Mammary epithelial cell (primary cell): ENCODE data around the gene CHN2.

ENCODE experiments used
- EZH2 ChIP-seq: IDR thresholded peaks from 2 replicates; pipeline ENCODE4 v1.6.1; 2012; ENCODE audit warnings: low read length, inconsistent platforms, borderline replicate concordance
- TF ChIP-seq, protein P1 (sequence below), 2 donors: IDR thresholded peaks in 1 of 2; conservative IDR thresholded peaks in 1 of 2; 2 replicates each; pipeline ENCODE4 v1.5.1; 2011 to 2012; ENCODE audit warnings: inconsistent platforms in 2 of 2, low read length in 2 of 2, mild to moderate bottlenecking in 2 of 2, control low read depth in 1 of 2, low read depth in 1 of 2; ENCODE audit not compliant: insufficient read depth in 1 of 2; ENCODE audit errors: extremely low read depth in 1 of 2

GRCh38 chr7:29328045-29328444, 133.5 kb downstream of the CHN2 start:
- no peak for TF ChIP-seq EZH2
- TF ChIP-seq, protein P1, sequence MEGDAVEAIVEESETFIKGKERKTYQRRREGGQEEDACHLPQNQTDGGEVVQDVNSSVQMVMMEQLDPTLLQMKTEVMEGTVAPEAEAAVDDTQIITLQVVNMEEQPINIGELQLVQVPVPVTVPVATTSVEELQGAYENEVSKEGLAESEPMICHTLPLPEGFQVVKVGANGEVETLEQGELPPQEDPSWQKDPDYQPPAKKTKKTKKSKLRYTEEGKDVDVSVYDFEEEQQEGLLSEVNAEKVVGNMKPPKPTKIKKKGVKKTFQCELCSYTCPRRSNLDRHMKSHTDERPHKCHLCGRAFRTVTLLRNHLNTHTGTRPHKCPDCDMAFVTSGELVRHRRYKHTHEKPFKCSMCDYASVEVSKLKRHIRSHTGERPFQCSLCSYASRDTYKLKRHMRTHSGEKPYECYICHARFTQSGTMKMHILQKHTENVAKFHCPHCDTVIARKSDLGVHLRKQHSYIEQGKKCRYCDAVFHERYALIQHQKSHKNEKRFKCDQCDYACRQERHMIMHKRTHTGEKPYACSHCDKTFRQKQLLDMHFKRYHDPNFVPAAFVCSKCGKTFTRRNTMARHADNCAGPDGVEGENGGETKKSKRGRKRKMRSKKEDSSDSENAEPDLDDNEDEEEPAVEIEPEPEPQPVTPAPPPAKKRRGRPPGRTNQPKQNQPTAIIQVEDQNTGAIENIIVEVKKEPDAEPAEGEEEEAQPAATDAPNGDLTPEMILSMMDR (conservative IDR thresholded peaks at IDR 0.05 in 1 of 2, IDR thresholded peaks at IDR 0.05 in 1 of 2; ENCODE audit: extremely low read depth in 1 of 2, insufficient read depth in 1 of 2, low read depth in 1 of 2, low read length in 2 of 2), result no peak
